GM10266 (cell line): ENCODE data around the gene IGSF9.
"Not testable (repeated sequence)": the region's sequence is repeated elsewhere in the genome, so short reads cannot be mapped to it uniquely, and the experiment has no call there.

ENCODE experiments used
- DNase-seq: peaks from one replicate; pipeline ENCODE4 v3.0.0; 2012; ENCODE audit errors: extremely low spot score
- CTCF ChIP-seq: IDR thresholded peaks from 2 replicates; pipeline ENCODE4 v1.5.1; 2012; ENCODE audit warnings: mild to moderate bottlenecking, low read depth; ENCODE audit not compliant: control insufficient read depth, insufficient read depth; ENCODE audit errors: missing control alignments

Gene IGSF9

GRCh38 chr1:159913451-159914192 lies 31.8 kb downstream of the IGSF9 start:
- DNase-seq: no peak
- no peak for TF ChIP-seq CTCF

GRCh38 chr1:159911326-159912070 lies 33.9 kb downstream of the IGSF9 start:
- no peak for DNase-seq
- TF ChIP-seq CTCF: no peak

DNA sequence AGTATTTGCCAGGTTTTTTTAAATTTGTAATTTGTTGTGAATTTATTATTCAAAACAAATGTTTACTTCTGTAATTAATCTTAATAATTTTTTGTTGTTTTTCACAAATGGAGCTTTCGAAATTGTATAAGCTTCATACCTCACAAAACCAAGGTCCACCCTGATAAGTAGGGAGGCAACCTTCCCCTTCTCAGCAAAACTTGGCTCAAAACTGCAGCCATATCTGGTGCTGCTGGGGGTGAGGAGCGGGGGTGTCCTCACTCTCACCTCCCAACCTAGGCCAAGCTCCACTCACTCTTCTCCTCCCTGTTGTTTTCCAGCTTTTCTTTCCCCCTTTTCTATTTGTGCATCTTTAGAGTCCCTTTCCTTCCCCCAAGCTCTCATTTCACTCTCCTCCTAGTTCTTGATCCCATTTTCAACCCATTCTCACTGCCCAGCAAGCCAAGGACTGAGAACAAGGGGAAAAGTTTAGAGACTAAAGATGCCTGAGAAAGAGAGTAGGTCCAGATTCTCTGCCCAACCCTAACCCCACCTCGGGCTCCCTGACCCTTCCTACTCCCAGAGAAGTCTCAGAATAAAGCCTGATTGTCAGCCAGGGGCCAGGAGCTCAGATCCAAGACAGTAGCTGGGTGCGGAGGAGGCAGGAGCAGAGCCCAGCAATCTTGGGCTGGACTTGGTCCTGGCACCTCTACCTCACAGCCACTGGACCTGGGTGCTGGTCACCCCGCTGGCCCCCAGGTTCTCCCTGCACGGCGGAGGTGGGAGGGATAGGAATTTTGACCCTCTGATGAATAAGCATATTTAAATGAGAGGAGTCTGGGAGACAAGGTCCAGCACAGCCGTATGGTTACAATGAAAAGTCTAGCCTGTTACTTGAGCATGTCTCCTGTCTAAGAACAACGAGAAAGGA lies 37.1 kb downstream of the IGSF9 start:
- DNase-seq: no peak
- no peak for TF ChIP-seq CTCF

DNA sequence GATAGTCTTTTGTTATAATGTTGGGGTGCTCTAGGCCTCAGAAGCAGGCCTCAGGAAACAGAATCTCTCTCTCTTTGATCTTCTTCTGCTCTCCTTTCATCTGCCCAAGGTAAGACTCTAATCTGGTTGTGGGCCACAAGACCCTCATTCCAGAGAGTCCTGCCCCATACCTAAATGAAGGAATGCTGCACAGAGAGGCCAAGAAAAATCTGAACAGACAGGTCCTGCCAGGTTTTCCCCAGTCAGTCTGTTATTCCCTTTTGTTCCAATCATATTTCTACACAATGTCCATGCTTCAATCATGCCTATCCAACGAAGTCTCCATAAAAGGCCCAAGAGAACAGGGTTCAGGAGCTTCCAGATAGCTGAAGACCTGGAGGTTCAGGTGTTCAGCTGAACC lies 38.5 kb downstream of the IGSF9 start:
- no peak for DNase-seq
- no peak for TF ChIP-seq CTCF

GRCh38 chr1:159904036-159904435 lies 41.4 kb downstream of the IGSF9 start:
- not testable (repeated sequence) for DNase-seq

DNA sequence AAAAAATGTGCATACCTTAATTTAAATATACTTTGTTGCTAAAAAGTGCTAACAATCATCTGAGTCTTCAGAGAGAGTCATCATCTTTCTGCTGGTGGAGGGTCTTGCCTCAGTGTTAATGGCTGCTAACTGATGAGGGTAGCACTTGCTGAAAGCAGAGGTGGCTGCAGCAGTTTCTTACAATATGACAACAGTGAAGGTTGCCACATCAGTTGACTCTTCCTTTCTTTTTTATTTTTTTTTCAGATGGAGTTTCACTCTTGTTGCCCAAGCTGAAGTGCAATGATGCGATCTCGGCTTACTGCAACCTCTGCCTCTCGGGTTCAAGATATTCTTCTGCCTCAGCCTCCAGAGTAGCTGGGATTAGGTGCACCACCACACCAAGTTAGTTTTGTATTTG lies 42.9 kb downstream of the IGSF9 start:
- no peak for DNase-seq
- no peak for TF ChIP-seq CTCF

- no peak for DNase-seq
Measured at GRCh38 chr1:159900755-159901360, 44.6 kb downstream of the IGSF9 start.

More at GRCh38 chr1:159900755-159901360, 44.6 kb downstream of the IGSF9 start:
- no peak for TF ChIP-seq CTCF
